ENCODE measurements around the gene SRMS. TPM values are rescaled to one million over a fixed set of nuclear protein-coding genes. Genes with fewer than 3 reads are reported as not detected.

SRMS gene
- total and polyA plus RNA-seq, 2 of the 13 experiments (the other 11 are each of a cell fraction or from before 2014, with no cell fraction given): not detected

DNA sequence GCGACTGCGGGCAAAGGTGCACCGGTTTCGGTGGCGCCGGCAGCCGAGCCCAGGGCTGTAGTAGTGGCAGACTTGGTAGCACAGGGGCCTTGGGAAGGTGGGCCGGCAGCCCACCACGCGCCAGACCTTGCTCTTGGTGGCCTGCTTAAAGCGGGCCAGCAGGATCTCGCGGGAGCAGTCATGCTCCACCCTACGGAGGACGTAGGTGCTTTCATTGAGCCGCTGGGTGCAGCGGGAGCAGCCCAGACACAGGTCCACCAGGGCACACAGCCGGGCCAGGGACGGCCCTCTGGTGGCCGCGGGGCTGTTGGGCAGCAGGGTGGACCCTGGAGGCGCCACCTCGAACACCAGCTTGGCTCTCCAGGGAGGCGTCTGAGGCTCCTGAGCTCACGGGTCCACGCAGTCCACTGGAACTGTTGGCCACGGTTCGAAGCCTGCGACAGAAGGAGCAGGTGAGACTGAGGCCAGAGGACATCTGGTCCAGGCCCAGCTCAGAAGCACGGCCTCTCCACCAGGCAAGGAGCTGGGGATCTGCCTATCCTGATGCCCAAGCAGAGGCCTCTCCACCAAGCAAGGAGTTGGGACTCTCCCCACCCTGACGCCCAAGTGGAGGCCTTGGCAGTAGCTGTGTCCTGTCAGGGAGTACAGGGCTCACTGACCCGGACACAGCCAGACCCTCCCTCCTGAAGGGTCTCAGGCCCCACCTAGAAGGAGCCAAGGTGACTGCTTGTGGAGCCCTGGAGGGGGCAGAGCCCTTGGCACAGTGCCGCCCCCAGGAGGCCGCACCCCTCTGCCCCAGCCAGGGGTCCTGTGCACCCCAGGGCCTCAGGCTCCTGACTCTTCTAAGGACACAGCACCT, 25.5 kb upstream of the SRMS start (continued):
- TF ChIP-seq ZNF235 (CRISPR knock-in tag; IDR thresholded peaks at IDR 0.05; ENCODE audit: borderline replicate concordance) (0 out of 2 replicates have a peak, but pooled peaks have one; percentile 72), SAP130 (CRISPR knock-in tag; IDR thresholded peaks at IDR 0.05; ENCODE audit: low read depth) (0 out of 2 replicates have a peak, but pooled peaks have one; percentile 18), MXI1 (IDR thresholded peaks at IDR 0.05; ENCODE audit: borderline replicate concordance, low read depth, low read length) (0 out of 3 replicates have a peak, but pooled peaks have one; percentile 32), RBM39 (IDR thresholded peaks at IDR 0.05; ENCODE audit: low read depth, low read length, poor library complexity, severe bottlenecking) (no peak), ZNF839 (CRISPR knock-in tag; IDR thresholded peaks at IDR 0.05; ENCODE audit: borderline replicate concordance) (peak; percentile 32; the same call in 1 of the 2 replicates), HNRNPL (IDR thresholded peaks at IDR 0.05; ENCODE audit: low read depth, low read length) (peak; percentile 96)
- TF ChIP-seq, protein P1, sequence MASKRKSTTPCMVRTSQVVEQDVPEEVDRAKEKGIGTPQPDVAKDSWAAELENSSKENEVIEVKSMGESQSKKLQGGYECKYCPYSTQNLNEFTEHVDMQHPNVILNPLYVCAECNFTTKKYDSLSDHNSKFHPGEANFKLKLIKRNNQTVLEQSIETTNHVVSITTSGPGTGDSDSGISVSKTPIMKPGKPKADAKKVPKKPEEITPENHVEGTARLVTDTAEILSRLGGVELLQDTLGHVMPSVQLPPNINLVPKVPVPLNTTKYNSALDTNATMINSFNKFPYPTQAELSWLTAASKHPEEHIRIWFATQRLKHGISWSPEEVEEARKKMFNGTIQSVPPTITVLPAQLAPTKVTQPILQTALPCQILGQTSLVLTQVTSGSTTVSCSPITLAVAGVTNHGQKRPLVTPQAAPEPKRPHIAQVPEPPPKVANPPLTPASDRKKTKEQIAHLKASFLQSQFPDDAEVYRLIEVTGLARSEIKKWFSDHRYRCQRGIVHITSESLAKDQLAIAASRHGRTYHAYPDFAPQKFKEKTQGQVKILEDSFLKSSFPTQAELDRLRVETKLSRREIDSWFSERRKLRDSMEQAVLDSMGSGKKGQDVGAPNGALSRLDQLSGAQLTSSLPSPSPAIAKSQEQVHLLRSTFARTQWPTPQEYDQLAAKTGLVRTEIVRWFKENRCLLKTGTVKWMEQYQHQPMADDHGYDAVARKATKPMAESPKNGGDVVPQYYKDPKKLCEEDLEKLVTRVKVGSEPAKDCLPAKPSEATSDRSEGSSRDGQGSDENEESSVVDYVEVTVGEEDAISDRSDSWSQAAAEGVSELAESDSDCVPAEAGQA (IDR thresholded peaks at IDR 0.05; ENCODE audit: low read depth): peak; percentile 6; the same call in 1 of the 2 replicates
- TF ChIP-seq, protein P1 (CRISPR knock-in tag; IDR thresholded peaks at IDR 0.05; ENCODE audit: borderline replicate concordance): no peak
- TF ChIP-seq, protein P2, sequence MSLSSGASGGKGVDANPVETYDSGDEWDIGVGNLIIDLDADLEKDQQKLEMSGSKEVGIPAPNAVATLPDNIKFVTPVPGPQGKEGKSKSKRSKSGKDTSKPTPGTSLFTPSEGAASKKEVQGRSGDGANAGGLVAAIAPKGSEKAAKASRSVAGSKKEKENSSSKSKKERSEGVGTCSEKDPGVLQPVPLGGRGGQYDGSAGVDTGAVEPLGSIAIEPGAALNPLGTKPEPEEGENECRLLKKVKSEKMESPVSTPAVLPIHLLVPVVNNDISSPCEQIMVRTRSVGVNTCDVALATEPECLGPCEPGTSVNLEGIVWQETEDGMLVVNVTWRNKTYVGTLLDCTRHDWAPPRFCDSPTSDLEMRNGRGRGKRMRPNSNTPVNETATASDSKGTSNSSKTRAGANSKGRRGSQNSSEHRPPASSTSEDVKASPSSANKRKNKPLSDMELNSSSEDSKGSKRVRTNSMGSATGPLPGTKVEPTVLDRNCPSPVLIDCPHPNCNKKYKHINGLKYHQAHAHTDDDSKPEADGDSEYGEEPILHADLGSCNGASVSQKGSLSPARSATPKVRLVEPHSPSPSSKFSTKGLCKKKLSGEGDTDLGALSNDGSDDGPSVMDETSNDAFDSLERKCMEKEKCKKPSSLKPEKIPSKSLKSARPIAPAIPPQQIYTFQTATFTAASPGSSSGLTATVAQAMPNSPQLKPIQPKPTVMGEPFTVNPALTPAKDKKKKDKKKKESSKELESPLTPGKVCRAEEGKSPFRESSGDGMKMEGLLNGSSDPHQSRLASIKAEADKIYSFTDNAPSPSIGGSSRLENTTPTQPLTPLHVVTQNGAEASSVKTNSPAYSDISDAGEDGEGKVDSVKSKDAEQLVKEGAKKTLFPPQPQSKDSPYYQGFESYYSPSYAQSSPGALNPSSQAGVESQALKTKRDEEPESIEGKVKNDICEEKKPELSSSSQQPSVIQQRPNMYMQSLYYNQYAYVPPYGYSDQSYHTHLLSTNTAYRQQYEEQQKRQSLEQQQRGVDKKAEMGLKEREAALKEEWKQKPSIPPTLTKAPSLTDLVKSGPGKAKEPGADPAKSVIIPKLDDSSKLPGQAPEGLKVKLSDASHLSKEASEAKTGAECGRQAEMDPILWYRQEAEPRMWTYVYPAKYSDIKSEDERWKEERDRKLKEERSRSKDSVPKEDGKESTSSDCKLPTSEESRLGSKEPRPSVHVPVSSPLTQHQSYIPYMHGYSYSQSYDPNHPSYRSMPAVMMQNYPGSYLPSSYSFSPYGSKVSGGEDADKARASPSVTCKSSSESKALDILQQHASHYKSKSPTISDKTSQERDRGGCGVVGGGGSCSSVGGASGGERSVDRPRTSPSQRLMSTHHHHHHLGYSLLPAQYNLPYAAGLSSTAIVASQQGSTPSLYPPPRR (CRISPR knock-in tag; IDR thresholded peaks at IDR 0.05; ENCODE audit: borderline replicate concordance): peak; percentile 21; the same call in 1 of the 2 replicates
- TF ChIP-seq, protein P3, sequence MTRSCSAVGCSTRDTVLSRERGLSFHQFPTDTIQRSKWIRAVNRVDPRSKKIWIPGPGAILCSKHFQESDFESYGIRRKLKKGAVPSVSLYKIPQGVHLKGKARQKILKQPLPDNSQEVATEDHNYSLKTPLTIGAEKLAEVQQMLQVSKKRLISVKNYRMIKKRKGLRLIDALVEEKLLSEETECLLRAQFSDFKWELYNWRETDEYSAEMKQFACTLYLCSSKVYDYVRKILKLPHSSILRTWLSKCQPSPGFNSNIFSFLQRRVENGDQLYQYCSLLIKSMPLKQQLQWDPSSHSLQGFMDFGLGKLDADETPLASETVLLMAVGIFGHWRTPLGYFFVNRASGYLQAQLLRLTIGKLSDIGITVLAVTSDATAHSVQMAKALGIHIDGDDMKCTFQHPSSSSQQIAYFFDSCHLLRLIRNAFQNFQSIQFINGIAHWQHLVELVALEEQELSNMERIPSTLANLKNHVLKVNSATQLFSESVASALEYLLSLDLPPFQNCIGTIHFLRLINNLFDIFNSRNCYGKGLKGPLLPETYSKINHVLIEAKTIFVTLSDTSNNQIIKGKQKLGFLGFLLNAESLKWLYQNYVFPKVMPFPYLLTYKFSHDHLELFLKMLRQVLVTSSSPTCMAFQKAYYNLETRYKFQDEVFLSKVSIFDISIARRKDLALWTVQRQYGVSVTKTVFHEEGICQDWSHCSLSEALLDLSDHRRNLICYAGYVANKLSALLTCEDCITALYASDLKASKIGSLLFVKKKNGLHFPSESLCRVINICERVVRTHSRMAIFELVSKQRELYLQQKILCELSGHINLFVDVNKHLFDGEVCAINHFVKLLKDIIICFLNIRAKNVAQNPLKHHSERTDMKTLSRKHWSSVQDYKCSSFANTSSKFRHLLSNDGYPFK (CRISPR knock-in tag; IDR thresholded peaks at IDR 0.05; ENCODE audit: borderline replicate concordance): peak; percentile 62; the same call in 1 of the 2 replicates
- TF ChIP-seq, protein P4, sequence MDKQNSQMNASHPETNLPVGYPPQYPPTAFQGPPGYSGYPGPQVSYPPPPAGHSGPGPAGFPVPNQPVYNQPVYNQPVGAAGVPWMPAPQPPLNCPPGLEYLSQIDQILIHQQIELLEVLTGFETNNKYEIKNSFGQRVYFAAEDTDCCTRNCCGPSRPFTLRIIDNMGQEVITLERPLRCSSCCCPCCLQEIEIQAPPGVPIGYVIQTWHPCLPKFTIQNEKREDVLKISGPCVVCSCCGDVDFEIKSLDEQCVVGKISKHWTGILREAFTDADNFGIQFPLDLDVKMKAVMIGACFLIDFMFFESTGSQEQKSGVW (CRISPR knock-in tag; IDR thresholded peaks at IDR 0.05; ENCODE audit: borderline replicate concordance): no peak
